Stimulated activated effector memory CD8-positive, alpha-beta T cell treated with anti-CD3 and anti-CD28 coated beads, Interleukin-12 subunit alpha, Interleukin-12 subunit beta, amount 100 ng/mL, for 72 hours (primary cell): ENCODE measurements around the gene SLC7A9.

Experiments
- ATAC-seq: fragments of 150-1000 bp; cut with Tn5 transposase; 2 replicates; pipeline ENCODE4 v1.10.0; 2021
- DNase-seq, 2 donors: peaks; one replicate each; pipeline ENCODE4 v3.0.0; 2021 to 2022; ENCODE audit warnings: low spot score in 2 of 2
- H3K27ac Mint-ChIP-seq: one replicate; pipeline ENCODE4 v1.8.0; 2022; ENCODE audit warnings: mild to moderate bottlenecking, mixed read lengths
- H3K36me3 Mint-ChIP-seq: one replicate; pipeline ENCODE4 v1.8.0; 2022; ENCODE audit warnings: mild to moderate bottlenecking, mixed read lengths
- H3K4me1 Mint-ChIP-seq: one replicate; pipeline ENCODE4 v1.8.0; 2022; ENCODE audit warnings: mixed read lengths
- H3K4me3 Mint-ChIP-seq: one replicate; pipeline ENCODE4 v1.8.0; 2022; ENCODE audit warnings: mild to moderate bottlenecking, mixed read lengths
- H3K9me3 Mint-ChIP-seq: one replicate; pipeline ENCODE4 v1.8.0; 2022; ENCODE audit warnings: mixed read lengths

SLC7A9 gene

GRCh38 chr19:32869369-32869965, at the start of gene SLC7A9:
TSS of gene SLC7A9 (minus strand) at chr19:32869767. CDS start at chr19:32868534, 1,233 bp downstream.
- H3K4me1 Mint-ChIP-seq = no peaks in the 10 kb centered on the region
- DNase-seq = no peak
- no peaks in the 10 kb centered on the region for H3K9me3 Mint-ChIP-seq
- no peak for ATAC-seq
- no peak within 1 kb of the TSS for H3K27ac Mint-ChIP-seq
- H3K36me3 Mint-ChIP-seq = no peaks in the 10 kb centered on the region
- H3K4me3 Mint-ChIP-seq = no peak within 1 kb of the TSS

DNA sequence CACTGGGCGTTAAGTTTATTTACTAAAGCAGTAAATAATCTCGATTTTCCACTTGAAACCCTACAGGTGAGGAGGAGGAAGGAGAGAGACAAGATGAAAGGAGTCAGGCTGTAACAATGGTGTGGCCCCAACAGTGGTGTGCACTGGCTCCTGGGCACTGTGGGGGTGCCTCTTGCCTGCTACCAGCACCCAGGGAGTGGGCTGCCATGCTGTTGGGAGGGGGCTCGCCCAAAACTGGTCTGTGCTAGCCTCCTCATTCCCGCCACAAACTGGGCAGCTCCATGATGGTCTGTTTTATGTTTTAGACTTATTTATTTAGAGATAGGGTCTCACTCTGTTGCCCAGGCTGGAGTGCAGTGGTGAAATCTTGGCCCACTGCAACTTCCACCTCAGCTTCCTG, 49.8 kb upstream of the SLC7A9 start:
- ATAC-seq = no peak
- no peak for DNase-seq
- Mint-ChIP-seq H3K4me3 (no peak overlapping the region), H3K4me1 (no peaks in the 10 kb centered on the region), H3K36me3 (peaks cover 32% of the 10 kb centered on the region), H3K9me3 (no peaks in the 10 kb centered on the region), H3K27ac (no peak overlapping the region)

DNA sequence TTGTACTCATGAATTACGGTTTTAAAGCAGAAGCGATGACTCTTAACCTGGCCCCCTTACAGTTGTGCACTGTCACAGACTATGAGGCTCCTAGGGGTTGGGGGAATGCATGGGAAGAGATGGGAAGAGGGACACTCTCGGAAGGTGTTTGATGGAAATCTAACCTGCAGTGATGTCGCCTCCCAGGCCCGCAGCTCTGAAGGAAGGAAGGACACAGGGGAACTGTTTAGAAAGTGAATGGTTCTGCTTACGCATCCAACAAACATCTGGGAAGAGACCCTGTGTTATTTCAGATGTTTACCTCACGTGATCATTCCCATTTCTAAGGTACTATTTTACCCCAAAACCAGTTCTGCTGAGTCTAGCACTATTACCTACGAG, 48.0 kb upstream of the SLC7A9 start:
- Mint-ChIP-seq H3K4me3 (no peak overlapping the region), H3K27ac (no peak overlapping the region), H3K36me3 (peaks cover 30% of the 10 kb centered on the region), H3K4me1 (no peaks in the 10 kb centered on the region), H3K9me3 (no peaks in the 10 kb centered on the region)
- DNase-seq (no peak), ATAC-seq (no peak)

DNA sequence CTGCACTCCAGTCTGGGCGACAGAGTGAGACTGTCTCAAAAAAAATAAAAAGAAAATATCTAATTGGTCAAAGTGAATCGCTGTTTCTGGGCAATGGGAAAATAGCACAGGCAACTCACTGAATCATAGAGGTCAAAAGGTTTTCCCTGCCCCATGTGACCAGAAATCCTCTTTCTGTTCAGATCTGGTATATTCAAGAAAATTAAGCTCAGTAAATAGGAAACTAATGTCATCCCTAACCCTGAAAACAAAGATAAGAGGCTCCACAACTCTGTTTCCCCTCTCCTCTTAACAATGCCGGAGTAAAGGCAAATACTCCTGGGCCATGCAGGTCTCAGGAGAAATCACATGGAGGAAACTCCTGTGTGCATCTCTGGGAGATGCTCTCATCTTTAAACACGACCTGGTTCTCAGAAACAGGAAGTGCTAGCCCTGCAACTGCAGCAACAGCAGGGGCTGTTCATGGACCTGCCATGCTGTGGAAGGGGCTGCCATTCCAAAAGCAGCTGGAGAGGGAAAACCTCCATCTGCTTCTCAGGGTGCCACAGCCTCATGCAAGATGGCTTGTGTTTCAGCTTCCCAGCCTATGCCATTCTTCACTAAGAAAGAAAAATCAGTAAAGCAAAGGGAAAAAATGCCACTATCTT, 47.5 kb upstream of the SLC7A9 start:
- Mint-ChIP-seq H3K9me3 (no peaks in the 10 kb centered on the region), H3K4me1 (no peaks in the 10 kb centered on the region), H3K27ac (no peak overlapping the region), H3K36me3 (peaks cover 27% of the 10 kb centered on the region), H3K4me3 (no peak overlapping the region)
- DNase-seq (no peak), ATAC-seq (no peak)

GRCh38 chr19:32914879-32915660, 45.5 kb upstream of the SLC7A9 start:
- no peak for ATAC-seq
- no peaks in the 10 kb centered on the region for H3K9me3 Mint-ChIP-seq
- no peak overlapping the region for H3K27ac Mint-ChIP-seq
- H3K4me3 Mint-ChIP-seq = no peak overlapping the region
- H3K4me1 Mint-ChIP-seq = no peaks in the 10 kb centered on the region
- peaks cover 23% of the 10 kb centered on the region for H3K36me3 Mint-ChIP-seq
- no peak for DNase-seq

DNA sequence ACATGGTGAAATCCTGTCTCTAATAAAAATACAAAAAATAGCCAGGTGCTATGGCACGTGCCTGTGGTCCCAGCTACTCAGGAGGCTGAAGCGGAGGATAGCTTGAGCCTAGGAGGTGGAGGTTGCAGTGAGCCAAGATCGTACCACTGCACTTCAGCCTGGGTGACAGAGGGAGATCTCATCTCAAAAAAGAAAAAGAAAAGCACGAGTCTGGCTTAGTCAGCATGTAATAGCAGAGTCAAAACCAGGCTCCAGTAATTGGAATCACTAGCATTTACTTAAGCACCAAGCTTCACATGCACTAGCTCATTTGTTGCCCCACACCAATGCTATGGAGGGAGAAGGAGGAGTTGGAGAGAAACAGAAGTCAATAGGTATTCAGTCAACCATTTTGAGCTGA, 41.9 kb upstream of the SLC7A9 start:
- no peaks in the 10 kb centered on the region for H3K9me3 Mint-ChIP-seq
- ATAC-seq (no peak), DNase-seq (no peak)
- H3K27ac Mint-ChIP-seq = no peak overlapping the region
- no peaks in the 10 kb centered on the region for H3K4me1 Mint-ChIP-seq
- H3K36me3 Mint-ChIP-seq = peaks cover 16% of the 10 kb centered on the region
- no peak overlapping the region for H3K4me3 Mint-ChIP-seq

DNA sequence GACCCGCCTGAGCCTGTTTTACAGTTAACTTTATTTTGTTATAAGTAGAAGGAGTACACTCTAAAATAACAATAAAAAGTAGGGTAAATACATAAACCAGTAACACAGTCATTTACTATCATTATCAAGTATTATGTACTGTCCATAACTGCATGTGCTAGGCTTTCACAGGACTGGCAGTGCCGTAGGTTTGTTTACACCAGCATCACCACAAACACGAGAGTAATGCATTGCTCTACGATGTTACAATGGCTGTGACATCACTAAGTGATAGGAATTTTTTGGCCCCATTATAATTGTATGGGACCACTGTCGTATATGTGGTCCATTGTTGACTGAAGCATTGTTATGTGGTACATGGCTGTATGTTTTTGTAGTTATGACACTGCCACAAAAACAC, 41.3 kb upstream of the SLC7A9 start:
- peaks cover 13% of the 10 kb centered on the region for H3K36me3 Mint-ChIP-seq
- H3K27ac Mint-ChIP-seq = no peak overlapping the region
- no peaks in the 10 kb centered on the region for H3K4me1 Mint-ChIP-seq
- no peak for ATAC-seq
- H3K9me3 Mint-ChIP-seq = peaks cover 4% of the 10 kb centered on the region
- no peak overlapping the region for H3K4me3 Mint-ChIP-seq
- DNase-seq = no peak

DNA sequence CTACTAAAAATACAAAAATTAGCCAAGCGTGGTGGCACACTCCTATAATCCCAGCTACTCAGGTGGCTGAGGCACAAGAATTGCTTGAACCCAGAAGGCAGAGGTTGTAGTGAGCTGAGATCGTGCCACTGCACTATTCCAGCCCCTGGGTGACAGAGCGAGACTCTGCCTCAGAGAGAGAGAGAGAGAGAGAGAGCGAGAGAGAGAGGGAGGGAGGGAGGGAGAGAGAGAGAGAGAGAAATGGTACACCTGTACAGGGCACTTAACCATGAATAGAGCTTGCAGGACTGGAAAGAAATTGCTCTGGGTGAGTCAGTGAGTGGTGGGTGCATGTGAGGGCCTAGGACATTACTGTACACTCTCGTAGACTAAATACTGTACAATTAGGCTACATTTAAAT, 40.5 kb upstream of the SLC7A9 start:
- Mint-ChIP-seq H3K9me3 (peaks cover 4% of the 10 kb centered on the region), H3K36me3 (peaks cover 8% of the 10 kb centered on the region), H3K27ac (peak overlapping the region; percentile 9), H3K4me1 (no peaks in the 10 kb centered on the region), H3K4me3 (no peak overlapping the region)
- DNase-seq (no peak), ATAC-seq (no peak)

- Mint-ChIP-seq H3K4me3 (no peak overlapping the region), H3K36me3 (peaks cover 4% of the 10 kb centered on the region), H3K9me3 (peaks cover 4% of the 10 kb centered on the region), H3K4me1 (no peaks in the 10 kb centered on the region), H3K27ac (peak overlapping the region; percentile 9)
- no peak for DNase-seq
- ATAC-seq = no peak
Measured at GRCh38 chr19:32909257-32909656, 39.7 kb upstream of the SLC7A9 start.

DNA sequence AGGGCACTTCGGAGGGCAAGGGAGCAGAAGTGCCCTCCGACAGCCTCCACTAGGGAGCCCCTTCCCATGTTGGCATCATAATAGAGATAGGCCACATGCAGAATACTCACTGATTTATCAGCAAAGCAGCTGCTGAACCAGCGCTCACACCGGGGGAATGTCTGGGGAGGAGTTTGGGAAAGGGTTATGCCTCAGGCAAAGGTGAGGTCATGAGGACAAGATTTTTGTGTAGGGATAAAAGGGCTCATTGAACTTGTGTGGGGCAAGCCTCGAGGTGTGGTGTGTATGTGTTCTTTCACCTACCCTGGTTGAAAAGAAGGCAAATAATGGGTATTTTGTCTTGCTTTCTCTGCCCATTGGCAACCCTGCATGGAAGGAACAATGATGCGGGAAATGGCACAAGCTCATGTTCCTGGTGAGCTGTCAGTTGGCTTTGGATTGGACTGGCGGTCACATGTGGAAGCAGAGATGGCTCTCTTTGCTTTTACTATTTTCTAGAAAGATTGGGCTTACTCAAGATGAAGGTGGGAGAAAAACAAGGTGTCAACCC, 39.1 kb upstream of the SLC7A9 start:
- DNase-seq = no peak
- Mint-ChIP-seq H3K9me3 (peaks cover 4% of the 10 kb centered on the region), H3K36me3 (peaks cover under 1% of the 10 kb centered on the region), H3K4me3 (no peak overlapping the region), H3K27ac (no peak overlapping the region), H3K4me1 (no peaks in the 10 kb centered on the region)
- no peak for ATAC-seq

DNA sequence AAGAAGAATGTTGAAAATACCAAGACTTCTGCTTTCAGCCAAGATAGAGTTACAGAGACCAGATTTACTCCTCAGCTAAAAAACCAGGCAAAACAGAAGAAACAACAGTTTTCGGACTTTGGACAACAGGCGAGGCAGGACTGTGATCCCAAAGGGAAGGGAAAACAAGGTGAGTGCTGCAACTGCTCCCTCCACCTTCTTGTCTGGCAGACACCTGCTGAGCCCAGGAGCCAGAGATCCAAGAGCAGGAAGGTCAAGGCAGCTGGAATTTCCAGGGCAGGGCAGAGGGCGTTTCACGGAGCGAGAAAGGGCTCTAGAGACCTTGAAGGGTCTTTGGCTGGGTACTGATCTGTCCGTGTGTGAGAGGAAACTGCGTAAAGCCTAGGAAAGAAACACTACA, 32.9 kb upstream of the SLC7A9 start:
- peaks cover 4% of the 10 kb centered on the region for H3K9me3 Mint-ChIP-seq
- ATAC-seq (no peak), DNase-seq (no peak)
- H3K27ac Mint-ChIP-seq = no peak overlapping the region
- no peak overlapping the region for H3K4me3 Mint-ChIP-seq
- H3K36me3 Mint-ChIP-seq = peaks cover 6% of the 10 kb centered on the region
- no peaks in the 10 kb centered on the region for H3K4me1 Mint-ChIP-seq

GRCh38 chr19:32901504-32902161, 32.1 kb upstream of the SLC7A9 start:
- DNase-seq (no peak), ATAC-seq (no peak)
- no peak overlapping the region for H3K27ac Mint-ChIP-seq
- H3K4me1 Mint-ChIP-seq = no peaks in the 10 kb centered on the region
- no peak overlapping the region for H3K4me3 Mint-ChIP-seq
- H3K9me3 Mint-ChIP-seq = peaks cover 4% of the 10 kb centered on the region
- H3K36me3 Mint-ChIP-seq = peaks cover 6% of the 10 kb centered on the region

DNA sequence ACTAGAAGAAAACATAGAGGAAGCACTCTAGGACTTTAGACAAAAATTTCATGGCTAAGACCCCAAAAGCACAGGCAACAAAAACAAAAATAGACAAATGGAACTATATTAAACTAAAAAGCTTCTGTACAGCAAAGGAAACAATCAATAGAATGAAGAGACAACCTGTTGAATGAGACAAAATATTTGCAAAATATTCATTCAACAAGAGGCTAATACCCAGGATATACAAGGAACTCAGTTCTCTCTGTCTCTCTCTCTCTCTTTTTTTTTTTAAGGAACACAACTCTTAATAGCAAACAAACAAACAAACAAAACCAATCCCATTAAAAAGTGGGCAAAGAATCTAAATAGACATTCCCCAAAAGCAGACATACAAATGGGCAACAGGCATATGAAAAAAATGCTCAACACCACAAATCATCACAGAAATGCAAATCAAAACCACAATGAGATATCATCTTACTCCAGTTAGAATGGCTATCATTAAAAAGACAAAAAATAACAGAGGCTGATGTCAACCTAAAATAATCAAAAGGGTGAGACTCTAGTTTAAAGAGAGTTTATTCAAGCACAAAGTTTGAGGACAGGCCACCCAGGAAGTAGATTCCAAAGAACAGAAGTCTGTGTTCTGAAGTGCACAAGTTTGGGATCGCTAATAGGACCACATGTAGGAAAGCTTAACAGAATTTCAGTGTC, 27.1 kb upstream of the SLC7A9 start:
- Mint-ChIP-seq H3K4me1 (no peaks in the 10 kb centered on the region), H3K27ac (no peak overlapping the region), H3K4me3 (no peak overlapping the region), H3K36me3 (peaks cover 6% of the 10 kb centered on the region), H3K9me3 (peaks cover 14% of the 10 kb centered on the region)
- DNase-seq (no peak), ATAC-seq (no peak)

DNA sequence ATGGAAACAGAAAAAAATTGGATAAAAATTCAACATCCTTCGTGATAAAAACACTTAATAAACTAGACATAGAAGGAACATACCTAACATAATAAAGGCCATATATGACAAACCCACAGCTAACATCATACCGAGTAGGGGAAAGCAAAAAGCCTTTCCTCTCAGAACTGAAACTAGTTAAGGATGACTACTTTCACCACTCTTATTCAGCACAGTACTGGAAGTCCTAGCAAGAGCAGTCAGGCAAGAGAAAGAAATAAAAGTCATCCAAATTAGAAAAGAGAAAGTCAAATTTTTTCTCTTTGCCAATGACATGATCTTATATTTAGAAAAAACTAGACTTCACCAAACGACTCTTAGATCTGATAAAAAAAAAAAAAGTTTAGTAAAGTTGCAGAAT, 25.8 kb upstream of the SLC7A9 start:
- no peak overlapping the region for H3K27ac Mint-ChIP-seq
- H3K4me1 Mint-ChIP-seq = no peaks in the 10 kb centered on the region
- peak; percentile 84 for ATAC-seq
- no peaks in the 10 kb centered on the region for H3K36me3 Mint-ChIP-seq
- peaks cover 20% of the 10 kb centered on the region for H3K9me3 Mint-ChIP-seq
- DNase-seq = no peak
- H3K4me3 Mint-ChIP-seq = no peak overlapping the region

- Mint-ChIP-seq H3K9me3 (peaks cover 20% of the 10 kb centered on the region), H3K4me3 (no peak overlapping the region), H3K4me1 (no peaks in the 10 kb centered on the region), H3K27ac (no peak overlapping the region), H3K36me3 (no peaks in the 10 kb centered on the region)
- DNase-seq (no peak), ATAC-seq (no peak)
Measured at GRCh38 chr19:32891609-32892008, 22.0 kb upstream of the SLC7A9 start.
